Stimulated activated CD8-positive, alpha-beta memory T cell treated with anti-CD3 and anti-CD28 coated beads, Interleukin-4, amount 100 ng/mL, for 24 hours (primary cell): ENCODE data around the gene SELENOW.
"Not testable (repeated sequence)": the region's sequence is repeated elsewhere in the genome, so short reads cannot be mapped to it uniquely, and the experiment has no call there.

Source experiments
- DNase-seq: peaks from one replicate; pipeline ENCODE4 v3.0.0-alpha.2; 2020; ENCODE audit warnings: low read depth

The SELENOW gene

GRCh38 chr19:47781590-47782262 is 3.2 kb downstream of the SELENOW start:
- DNase-seq = no peak

DNA sequence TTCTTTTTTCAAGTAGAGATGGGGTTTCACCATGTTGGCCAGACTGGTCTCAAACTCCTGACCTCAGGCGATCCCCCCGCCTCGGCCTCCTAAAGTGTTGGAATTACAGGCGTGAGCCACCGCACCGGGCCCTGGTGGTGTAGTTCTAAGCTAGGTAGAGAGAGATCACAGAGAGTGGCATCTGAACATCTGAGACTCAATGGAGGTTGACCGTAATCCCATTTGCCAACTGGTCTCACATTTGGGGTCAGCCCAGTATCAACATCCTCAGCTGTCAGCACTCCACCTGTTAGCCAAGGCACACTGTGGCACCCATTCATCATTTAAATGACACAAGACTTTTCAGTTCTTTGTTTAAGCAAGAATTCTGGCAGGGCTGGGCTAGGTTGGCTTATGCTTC is 8.1 kb downstream of the SELENOW start:
- DNase-seq = no peak

GRCh38 chr19:47787307-47787706 is 8.8 kb downstream of the SELENOW start:
- not testable (repeated sequence) for DNase-seq

- DNase-seq = not testable (repeated sequence)
These were observed 11.3 kb downstream of the SELENOW start for GRCh38 chr19:47789811-47790210.

DNA sequence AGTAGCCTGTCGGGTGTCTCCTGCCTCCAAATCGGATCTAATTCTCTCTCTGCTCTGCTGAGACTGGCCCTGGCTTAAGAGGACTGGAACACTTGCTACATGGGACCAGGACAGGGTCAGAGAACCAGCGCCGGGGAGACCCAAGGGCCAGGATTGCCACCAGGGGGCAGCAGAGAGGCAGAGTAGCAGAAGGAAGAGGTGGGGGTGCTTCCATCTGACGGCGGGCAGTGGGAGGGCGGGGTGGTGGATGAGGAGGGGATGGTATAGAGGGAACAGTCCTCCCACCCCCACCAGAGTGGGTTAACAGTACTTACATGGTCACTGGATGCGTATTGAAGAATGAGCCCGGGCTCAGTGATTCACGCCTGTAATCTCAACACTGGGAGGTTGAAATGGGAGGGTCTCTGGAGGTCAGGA is 11.9 kb downstream of the SELENOW start:
- DNase-seq = peak; percentile 82

GRCh38 chr19:47792616-47793015 is 14.1 kb downstream of the SELENOW start:
- no peak for DNase-seq

- DNase-seq = no peak
These were observed 16.0 kb downstream of the SELENOW start for GRCh38 chr19:47794526-47794925.

DNA sequence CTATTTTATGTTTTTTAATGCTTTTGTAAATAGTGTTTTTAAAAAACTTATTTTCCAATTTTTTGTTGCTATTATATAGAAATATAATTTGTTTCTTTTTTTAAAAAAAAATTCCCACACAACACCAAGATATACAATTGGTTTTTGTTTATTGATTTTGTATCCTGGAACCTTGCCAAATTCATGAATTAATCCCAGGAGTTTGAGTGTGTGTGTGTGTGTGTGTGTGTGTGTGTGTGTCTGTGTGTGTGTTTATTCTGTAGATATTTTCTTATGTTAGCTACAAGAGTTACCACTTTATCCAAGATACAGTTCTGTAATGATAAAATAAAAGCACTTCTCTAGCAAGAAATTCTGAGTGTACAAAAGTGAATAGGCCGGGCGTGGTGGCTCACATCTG is 18.3 kb downstream of the SELENOW start:
- no peak for DNase-seq

DNA sequence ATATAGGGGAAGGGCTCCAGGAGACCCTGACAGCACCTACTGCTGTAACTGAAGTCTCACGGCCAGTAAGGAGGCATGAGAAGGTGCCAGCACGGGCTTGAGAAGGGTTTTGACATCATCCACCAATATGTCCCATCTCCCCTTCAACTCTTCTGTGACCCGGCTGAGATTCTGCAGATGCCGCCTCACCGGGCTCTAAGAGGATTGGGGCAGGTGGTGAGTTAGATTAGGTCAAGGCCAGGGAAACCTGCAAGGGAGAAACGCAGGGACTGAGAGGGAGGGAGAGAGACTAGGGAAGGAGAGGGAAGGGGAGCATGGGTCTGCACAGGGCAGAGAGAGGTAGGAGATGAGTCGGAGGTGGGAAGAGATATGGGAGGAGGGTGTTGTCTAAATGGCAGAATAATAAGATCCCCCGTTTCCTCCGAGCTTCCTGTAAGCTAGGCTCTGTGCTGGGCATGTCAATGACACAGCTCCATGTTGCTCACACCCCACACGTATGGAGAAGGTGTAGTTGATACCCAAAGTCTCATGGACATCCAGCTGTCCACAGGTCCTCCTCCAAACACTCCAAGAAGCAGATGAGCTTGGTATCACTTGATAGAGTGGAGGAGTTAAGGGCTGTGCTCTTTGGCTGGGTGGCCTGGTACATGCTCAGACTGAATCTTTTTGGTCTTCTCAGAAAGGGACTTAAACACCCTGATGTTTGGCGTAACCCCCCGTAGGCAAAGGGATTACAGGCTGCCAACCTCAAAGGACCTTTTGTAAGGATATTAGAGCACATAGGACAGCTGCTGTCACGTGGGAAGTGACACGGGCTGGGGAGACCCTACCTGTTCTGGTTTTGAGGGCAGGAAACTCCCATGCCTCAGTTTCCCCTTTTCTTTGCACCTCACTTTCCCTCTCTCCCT is 19.7 kb downstream of the SELENOW start:
- DNase-seq = no peak

DNA sequence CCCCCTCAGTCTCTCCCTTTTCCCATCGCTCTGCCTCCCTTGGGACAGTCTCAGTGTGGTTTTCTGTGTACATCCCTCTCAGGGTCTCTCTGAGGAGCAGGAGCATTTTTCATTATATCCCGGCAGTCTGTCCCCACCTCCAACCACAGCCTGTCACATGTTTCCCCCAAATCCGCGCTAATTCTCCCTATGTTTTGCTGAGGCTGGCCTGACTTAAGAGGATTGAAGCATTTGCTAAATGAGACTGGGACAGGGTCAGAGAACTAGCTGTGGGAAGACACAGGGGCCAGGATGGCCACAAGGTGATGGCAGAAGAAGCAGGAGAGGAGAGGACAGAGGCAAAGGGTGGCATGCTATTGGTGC is 20.4 kb downstream of the SELENOW start:
- no peak for DNase-seq

DNA sequence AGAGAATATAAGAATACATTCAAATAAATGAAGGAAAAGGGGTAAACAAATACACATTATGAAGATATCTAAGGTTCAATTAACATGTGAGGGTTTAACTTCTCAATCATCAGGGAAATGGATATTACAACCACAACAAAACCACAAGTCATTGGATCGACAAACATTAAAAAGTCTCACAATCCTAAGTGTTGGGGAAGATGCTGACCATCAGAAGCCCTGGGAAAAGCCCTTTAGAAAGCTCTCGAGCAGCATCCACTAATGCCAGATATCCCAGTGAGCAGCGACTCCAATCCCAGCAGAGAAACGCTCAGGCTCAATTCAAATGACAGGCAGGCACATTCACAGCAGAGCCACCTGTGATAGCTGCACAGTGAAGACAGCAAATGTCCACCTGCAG is 22.8 kb downstream of the SELENOW start:
- DNase-seq = no peak

DNA sequence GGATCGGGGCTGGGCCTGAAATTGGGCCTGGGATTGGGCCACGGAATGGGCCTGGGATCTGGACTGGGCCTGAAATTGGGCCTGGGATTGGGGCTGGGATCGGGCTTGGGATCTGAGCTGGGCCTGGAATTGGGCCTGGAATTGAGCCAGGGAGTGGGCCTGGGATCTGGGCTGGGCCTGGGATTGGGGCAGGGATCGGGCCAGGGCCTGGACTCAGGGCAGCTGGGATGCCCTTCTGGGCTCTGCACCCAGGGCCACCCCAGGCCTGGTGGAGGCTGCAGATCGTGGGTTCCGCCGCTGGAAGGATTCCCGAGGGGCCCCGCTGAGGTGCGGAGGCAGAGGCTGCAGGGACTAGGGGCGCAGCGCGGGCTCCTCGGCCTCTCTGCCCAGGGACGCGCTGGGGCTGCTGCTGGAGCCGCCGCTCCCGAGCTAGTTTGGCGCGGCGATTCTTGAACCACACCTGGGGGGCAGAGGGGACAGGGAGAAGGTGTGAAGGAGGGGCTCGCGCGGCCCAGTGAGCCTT is 24.1 kb downstream of the SELENOW start:
- no peak for DNase-seq

GRCh38 chr19:47803148-47803547 is 24.6 kb downstream of the SELENOW start:
- not testable (repeated sequence) for DNase-seq

DNA sequence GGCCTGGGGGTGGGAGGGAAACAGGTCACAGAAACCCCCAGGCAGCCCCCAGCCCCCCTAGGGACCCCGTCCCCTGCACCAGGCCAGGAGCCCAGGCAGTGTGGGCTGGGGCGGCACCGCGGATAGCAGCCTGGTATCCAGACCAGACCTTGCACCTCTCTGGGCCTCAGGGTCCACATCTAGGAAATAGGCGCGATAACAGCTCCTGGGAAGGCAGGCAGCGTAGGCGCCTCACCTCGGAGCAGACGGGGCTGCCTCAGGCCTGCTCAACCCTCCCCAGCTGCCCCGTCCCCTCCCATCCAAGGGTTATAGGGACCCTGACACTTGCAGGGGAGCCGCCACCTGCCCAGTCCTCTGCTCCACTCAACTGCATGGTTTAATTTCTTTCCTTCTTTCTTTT is 25.2 kb downstream of the SELENOW start:
- not testable (repeated sequence) for DNase-seq

DNA sequence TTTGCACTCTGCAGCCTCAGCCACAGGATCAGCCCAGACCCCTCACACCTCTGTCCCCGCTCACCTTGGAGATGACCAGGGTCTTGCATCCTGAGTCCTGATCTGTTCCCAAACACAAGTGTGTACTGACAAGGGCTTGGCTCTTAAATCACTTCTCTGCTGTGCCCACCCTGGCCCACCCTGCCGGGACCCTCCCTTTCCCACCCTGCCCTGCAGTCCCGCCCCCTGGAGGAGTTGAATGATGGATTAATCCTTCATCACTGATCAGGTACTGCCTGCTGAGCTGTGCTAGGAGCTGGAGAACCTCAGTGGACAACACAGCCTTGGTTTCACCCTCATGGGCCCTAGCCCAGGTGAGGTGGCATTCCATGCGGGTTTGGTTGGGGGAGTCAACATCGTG is 25.9 kb downstream of the SELENOW start, which contains the start of gene TPRX1:
TPRX1 (minus strand) TSS at position 101 of the 400 bp plus-strand sequence; CDS start at position 89, 12 bp downstream.
- DNase-seq = not testable (repeated sequence)

DNA sequence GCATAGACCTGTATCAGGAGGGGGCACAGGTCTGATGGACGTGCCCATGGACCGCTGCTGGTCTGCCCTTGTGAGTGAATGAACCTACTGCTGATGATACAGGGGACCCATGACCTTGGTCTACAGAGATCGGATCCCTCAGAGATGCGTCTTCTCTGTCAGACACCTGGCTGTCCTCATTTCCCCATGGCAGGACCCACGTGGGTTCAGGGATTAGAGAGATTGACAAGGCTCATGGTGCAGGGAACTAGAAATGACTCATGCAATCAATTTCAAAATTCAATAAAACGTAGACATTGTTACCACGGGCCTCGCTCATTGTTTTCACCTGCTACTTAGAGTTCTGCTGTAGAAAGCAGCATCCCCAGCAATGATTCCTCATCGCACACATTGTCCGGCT is 26.8 kb downstream of the SELENOW start:
- no peak for DNase-seq

- DNase-seq = no peak
These were observed 27.9 kb downstream of the SELENOW start for GRCh38 chr19:47806435-47806834.

- DNase-seq = peak; percentile 78
These were observed 34.9 kb downstream of the SELENOW start for GRCh38 chr19:47813304-47813994.

DNA sequence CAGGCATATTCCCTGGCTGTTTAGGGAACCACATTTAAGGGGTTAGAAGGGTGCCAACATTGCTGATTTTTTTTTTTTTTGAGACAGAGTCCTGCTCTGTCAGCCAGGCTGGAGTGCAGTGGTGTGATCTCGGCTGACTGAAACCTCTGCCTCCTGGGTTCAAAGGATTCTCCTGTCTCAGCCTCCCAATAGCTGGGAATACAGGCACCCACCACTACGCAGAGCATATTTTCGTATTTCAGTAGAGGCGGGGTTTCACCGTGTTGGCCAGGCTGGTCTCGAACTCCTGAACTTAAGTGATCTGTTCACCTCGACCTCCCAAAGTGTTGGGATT is 35.5 kb downstream of the SELENOW start:
- no peak for DNase-seq

- not testable (repeated sequence) for DNase-seq
These were observed 37.8 kb downstream of the SELENOW start for GRCh38 chr19:47816270-47816669.

DNA sequence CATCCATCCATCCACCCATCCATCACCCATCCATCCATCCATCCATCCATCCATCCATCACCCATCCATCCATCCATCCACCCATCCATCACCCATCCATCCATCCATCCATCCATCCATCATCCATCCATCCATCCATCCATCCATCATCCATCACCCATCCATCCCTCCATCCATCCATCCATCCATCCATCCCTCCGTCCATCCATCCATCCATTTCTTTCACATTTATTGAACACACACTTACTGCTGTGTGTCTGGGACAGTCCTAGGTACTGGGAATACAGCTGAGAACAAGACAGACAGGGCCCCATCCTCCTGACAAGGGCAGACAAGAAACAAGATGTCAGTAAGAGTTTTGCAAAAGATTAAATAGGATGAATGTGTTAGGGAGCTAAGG is 39.7 kb downstream of the SELENOW start:
- DNase-seq = not testable (repeated sequence)

GRCh38 chr19:47819858-47820257 is 41.4 kb downstream of the SELENOW start:
- DNase-seq = no peak

DNA sequence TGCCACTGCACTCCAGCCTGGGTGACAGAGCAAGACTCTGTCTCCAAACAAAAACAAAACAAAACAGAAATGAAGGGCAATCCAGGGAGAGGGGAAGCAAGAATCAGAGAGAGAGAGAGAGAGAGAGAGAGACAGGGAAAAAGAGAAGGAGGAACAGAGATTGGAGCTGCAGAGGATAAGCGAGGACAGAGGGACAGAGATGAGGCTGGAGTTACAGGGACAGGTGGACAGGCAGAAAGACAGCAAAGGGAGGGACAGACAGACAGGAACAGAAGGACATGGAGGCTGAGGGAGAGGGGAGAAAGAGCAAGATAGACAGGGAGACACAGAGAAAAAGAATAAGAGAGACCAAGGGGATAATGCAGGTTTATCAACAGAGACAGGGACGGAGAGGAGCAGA is 41.9 kb downstream of the SELENOW start:
- no peak for DNase-seq
